HG03196 (cell line): ENCODE data around the gene SPOCK2.

ENCODE experiments used
- ATAC-seq: cut with Tn5 transposase; IDR thresholded peaks from one replicate; pipeline ENCODE4 v1.9.1; 2021; ENCODE audit not compliant: unreplicated experiment

SPOCK2 gene

GRCh38 chr10:72058347-72058898, 29.9 kb downstream of the SPOCK2 start:
- no peak for ATAC-seq

- ATAC-seq = no peak
Observed at GRCh38 chr10:72056932-72057751, 31.2 kb downstream of the SPOCK2 start.

- ATAC-seq = no peak
Observed at GRCh38 chr10:72056113-72056512, 32.2 kb downstream of the SPOCK2 start.

- ATAC-seq = no peak
Observed at GRCh38 chr10:72053690-72054089, 34.7 kb downstream of the SPOCK2 start.

- ATAC-seq = no peak
Observed at GRCh38 chr10:72050873-72051272, 37.5 kb downstream of the SPOCK2 start.

- no peak for ATAC-seq
Observed at GRCh38 chr10:72049969-72050781, 38.2 kb downstream of the SPOCK2 start.

GRCh38 chr10:72049472-72049871, 38.9 kb downstream of the SPOCK2 start:
- ATAC-seq = no peak

- peak; percentile 79 for ATAC-seq
Observed at GRCh38 chr10:72048450-72049124, 39.8 kb downstream of the SPOCK2 start.

GRCh38 chr10:72045586-72045985, 42.8 kb downstream of the SPOCK2 start:
- no peak for ATAC-seq

GRCh38 chr10:72044417-72045041, 43.8 kb downstream of the SPOCK2 start:
- no peak for ATAC-seq

GRCh38 chr10:72043016-72043834, 45.1 kb downstream of the SPOCK2 start:
- ATAC-seq = no peak

- ATAC-seq = no peak
Observed at GRCh38 chr10:72041491-72041890, 46.9 kb downstream of the SPOCK2 start.

- no peak for ATAC-seq
Observed at GRCh38 chr10:72039377-72039776, 49.0 kb downstream of the SPOCK2 start.

- ATAC-seq = no peak
Observed at GRCh38 chr10:72038458-72039001, 49.8 kb downstream of the SPOCK2 start.

- ATAC-seq = no peak
Observed at GRCh38 chr10:72037811-72038210, 50.5 kb downstream of the SPOCK2 start.

- ATAC-seq = no peak
Observed at GRCh38 chr10:72037266-72037665, 51.1 kb downstream of the SPOCK2 start.

- no peak for ATAC-seq
Observed at GRCh38 chr10:72035252-72035887, 53.0 kb downstream of the SPOCK2 start.

GRCh38 chr10:72034761-72035160, 53.6 kb downstream of the SPOCK2 start:
- ATAC-seq = no peak

GRCh38 chr10:72034040-72034499, 54.3 kb downstream of the SPOCK2 start:
- ATAC-seq = no peak
